ENCODE data around the gene FAM163B. TPM values are rescaled to one million over a fixed set of nuclear protein-coding genes. Genes with fewer than 3 reads are reported as not detected.

The FAM163B gene
- total and polyA plus RNA-seq, 2 donors (not counting 1 experiment from before 2014, with no cell fraction given), result not detected

DNA sequence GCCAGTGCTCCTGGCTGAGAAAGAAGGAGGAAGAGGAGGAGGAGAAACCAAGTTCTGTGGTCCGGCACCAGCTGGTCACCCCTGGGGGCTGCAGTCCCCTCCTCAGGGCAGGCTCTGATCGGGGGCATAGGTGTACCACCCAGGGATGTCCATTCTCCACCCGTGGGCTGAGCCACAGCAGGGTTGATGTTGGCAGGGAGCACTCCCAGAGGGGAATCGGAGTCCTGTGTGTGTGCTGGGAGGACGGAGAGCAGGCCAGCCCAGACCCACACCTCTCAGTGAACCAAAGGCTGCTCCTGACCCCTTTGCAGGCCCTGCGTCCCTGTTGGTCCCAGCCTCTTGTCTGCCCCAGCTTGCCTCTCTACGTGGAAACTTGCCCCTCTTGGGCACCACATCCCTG is 79.3 kb downstream of the FAM163B start:
- Mint-ChIP-seq H3K27ac (no peak overlapping the region), H3K4me1 (peaks cover 13% of the 10 kb centered on the region), H3K4me3 (no peak overlapping the region), H3K27me3 (peaks cover 41% of the 10 kb centered on the region), H3K9me3 (ENCODE audit: insufficient read depth) (no peaks in the 10 kb centered on the region)
- intact Hi-C loops (cut with micrococcal nuclease), result loop anchor here (5.0 kb wide), 3 partner anchors 197 to 567 kb away; partner anchors contain the start of gene VAV2
- H4K20me1 ChIP-seq (ENCODE audit: control insufficient read depth, insufficient read depth, low read length, poor library complexity, severe bottlenecking), result no peaks in the 10 kb centered on the region
- 88% methylated on average over 7 of the region's 7 CpGs for WGBS (ENCODE audit: insufficient coverage)
- H3K79me2 ChIP-seq (ENCODE audit: control insufficient read depth, insufficient read depth, low read length), result no peaks in the 10 kb centered on the region
- H3K4me1 ChIP-seq (ENCODE audit: control insufficient read depth in 2 of 2, insufficient read depth in 2 of 2, low read length in 2 of 2), result peaks cover 7 to 18% of the 10 kb centered on the region in 2 donors
- no peak overlapping the region for H3K4me3 ChIP-seq (ENCODE audit: control extremely low read depth in 1 of 5, extremely low read depth in 1 of 5, insufficient read depth in 1 of 5, low read depth in 2 of 5, low read length in 4 of 5)
- no peak for DNase-seq
- H2AFZ ChIP-seq (ENCODE audit: insufficient read depth, low read depth, low read length, poor library complexity, severe bottlenecking), result no peak overlapping the region
- peaks cover 0 to 50% (median 10%) of the 10 kb centered on the region in 4 experiments for H3K27me3 ChIP-seq (replicated peaks in 1 of 4; ENCODE audit: control extremely low read depth in 1 of 4, control insufficient read depth in 3 of 4, insufficient read depth in 4 of 4, low read length in 3 of 4)
- TF ChIP-seq EZH2 (IDR thresholded peaks at IDR 0.05; ENCODE audit: borderline replicate concordance, insufficient read depth, low read depth, low read length, poor library complexity, severe bottlenecking), result no peak
- TF ChIP-seq, protein P1, sequence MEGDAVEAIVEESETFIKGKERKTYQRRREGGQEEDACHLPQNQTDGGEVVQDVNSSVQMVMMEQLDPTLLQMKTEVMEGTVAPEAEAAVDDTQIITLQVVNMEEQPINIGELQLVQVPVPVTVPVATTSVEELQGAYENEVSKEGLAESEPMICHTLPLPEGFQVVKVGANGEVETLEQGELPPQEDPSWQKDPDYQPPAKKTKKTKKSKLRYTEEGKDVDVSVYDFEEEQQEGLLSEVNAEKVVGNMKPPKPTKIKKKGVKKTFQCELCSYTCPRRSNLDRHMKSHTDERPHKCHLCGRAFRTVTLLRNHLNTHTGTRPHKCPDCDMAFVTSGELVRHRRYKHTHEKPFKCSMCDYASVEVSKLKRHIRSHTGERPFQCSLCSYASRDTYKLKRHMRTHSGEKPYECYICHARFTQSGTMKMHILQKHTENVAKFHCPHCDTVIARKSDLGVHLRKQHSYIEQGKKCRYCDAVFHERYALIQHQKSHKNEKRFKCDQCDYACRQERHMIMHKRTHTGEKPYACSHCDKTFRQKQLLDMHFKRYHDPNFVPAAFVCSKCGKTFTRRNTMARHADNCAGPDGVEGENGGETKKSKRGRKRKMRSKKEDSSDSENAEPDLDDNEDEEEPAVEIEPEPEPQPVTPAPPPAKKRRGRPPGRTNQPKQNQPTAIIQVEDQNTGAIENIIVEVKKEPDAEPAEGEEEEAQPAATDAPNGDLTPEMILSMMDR (IDR thresholded peaks at IDR 0.05), result no peak
- no peak overlapping the region for H3K9ac ChIP-seq (ENCODE audit: low read length)
- H3K9me3 ChIP-seq (ENCODE audit: control extremely low read depth in 1 of 3, control insufficient read depth in 2 of 3, insufficient read depth in 1 of 3, low read length in 2 of 3), result peaks cover 0 to 3% (median 0%) of the 10 kb centered on the region in 3 donors
- H3K27ac ChIP-seq (ENCODE audit: low read length in 2 of 2), result no peak overlapping the region
- no peak for ATAC-seq (ENCODE audit: low read depth)
- H3K36me3 ChIP-seq (replicated peaks in 1 of 2; ENCODE audit: control extremely low read depth in 1 of 2, control insufficient read depth in 1 of 2, extremely low read depth in 1 of 2, insufficient read depth in 2 of 2, low read length in 1 of 2), result no peaks in the 10 kb centered on the region
- H3K4me2 ChIP-seq (replicated peaks; ENCODE audit: low read depth, low read length, poor library complexity, severe bottlenecking), result no peak overlapping the region
- CTCF ChIA-PET, result no interaction called here
- POLR2A ChIA-PET, result no interaction called here

DNA sequence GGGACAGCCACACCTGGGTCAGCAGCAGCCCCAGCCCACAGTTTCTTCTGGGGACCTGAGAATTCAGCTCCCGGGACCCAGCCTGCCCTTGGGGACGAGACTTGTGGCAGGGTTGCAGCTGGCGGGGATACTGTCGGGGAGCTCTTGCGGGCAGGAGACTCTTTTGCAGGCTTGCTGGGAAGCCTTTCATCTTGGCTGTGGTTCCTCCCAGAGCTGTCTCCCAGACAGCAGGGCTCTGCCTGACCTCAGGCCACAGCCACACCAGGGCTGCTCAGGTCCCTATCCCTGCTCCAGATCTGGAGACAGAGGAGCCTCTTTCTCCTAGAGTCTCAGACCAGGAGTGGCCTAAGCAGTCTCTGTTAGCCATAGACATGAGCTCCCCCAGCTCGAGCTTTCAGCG is 79.7 kb downstream of the FAM163B start:
- H3K4me1 ChIP-seq (ENCODE audit: control insufficient read depth in 2 of 2, insufficient read depth in 2 of 2, low read length in 2 of 2), result peaks cover 7 to 18% of the 10 kb centered on the region in 2 donors
- H3K79me2 ChIP-seq (ENCODE audit: control insufficient read depth, insufficient read depth, low read length), result no peaks in the 10 kb centered on the region
- DNase-seq (no peak), ATAC-seq (ENCODE audit: low read depth) (no peak)
- H3K9ac ChIP-seq (ENCODE audit: low read length), result no peak overlapping the region
- 84% methylated on average over 7 of the region's 7 CpGs for WGBS (ENCODE audit: insufficient coverage)
- Mint-ChIP-seq H3K27me3 (peaks cover 41% of the 10 kb centered on the region), H3K4me3 (no peak overlapping the region), H3K4me1 (peaks cover 12% of the 10 kb centered on the region), H3K9me3 (ENCODE audit: insufficient read depth) (no peaks in the 10 kb centered on the region), H3K27ac (no peak overlapping the region)
- TF ChIP-seq, protein P1 (IDR thresholded peaks at IDR 0.05), result no peak
- TF ChIP-seq EZH2 (IDR thresholded peaks at IDR 0.05; ENCODE audit: borderline replicate concordance, insufficient read depth, low read depth, low read length, poor library complexity, severe bottlenecking), result no peak
- peaks cover 0 to 3% (median 0%) of the 10 kb centered on the region in 3 donors for H3K9me3 ChIP-seq (ENCODE audit: control extremely low read depth in 1 of 3, control insufficient read depth in 2 of 3, insufficient read depth in 1 of 3, low read length in 2 of 3)
- H3K36me3 ChIP-seq (replicated peaks in 1 of 2; ENCODE audit: control extremely low read depth in 1 of 2, control insufficient read depth in 1 of 2, extremely low read depth in 1 of 2, insufficient read depth in 2 of 2, low read length in 1 of 2), result no peaks in the 10 kb centered on the region
- intact Hi-C loops (cut with micrococcal nuclease), result no loop called here
- H3K4me2 ChIP-seq (replicated peaks; ENCODE audit: low read depth, low read length, poor library complexity, severe bottlenecking), result no peak overlapping the region
- ChIA-PET POLR2A (no interaction called here), CTCF (no interaction called here)
- H2AFZ ChIP-seq (ENCODE audit: insufficient read depth, low read depth, low read length, poor library complexity, severe bottlenecking), result no peak overlapping the region
- peaks cover 0 to 47% (median 10%) of the 10 kb centered on the region in 4 experiments for H3K27me3 ChIP-seq (replicated peaks in 1 of 4; ENCODE audit: control extremely low read depth in 1 of 4, control insufficient read depth in 3 of 4, insufficient read depth in 4 of 4, low read length in 3 of 4)
- no peak overlapping the region for H3K27ac ChIP-seq (ENCODE audit: low read length in 2 of 2)
- no peaks in the 10 kb centered on the region for H4K20me1 ChIP-seq (ENCODE audit: control insufficient read depth, insufficient read depth, low read length, poor library complexity, severe bottlenecking)
- H3K4me3 ChIP-seq (ENCODE audit: control extremely low read depth in 1 of 5, extremely low read depth in 1 of 5, insufficient read depth in 1 of 5, low read depth in 2 of 5, low read length in 4 of 5), result no peak overlapping the region
